Calu3 (cell line): Measurements from ENCODE around the gene TEDC1. TPM values are rescaled to one million over a fixed set of nuclear protein-coding genes. Genes with fewer than 3 reads are reported as not detected.

Experiments
- BruUV-seq: library from RNA; stranded (reverse); fragments of 400-500 nt; replicated peaks from 2 replicates; lab custom pipeline; 2021; lab: Mats Ljungman, UMichigan
- CTCF ChIA-PET: fragments of 300-600 bp; sonication (Branson Sonifier 250); formaldehyde crosslinking; loops from one replicate; lab custom pipeline; 2022; ENCODE audit warnings: antibody characterized with exemption; lab: Charles Lee
- DNase-seq: peaks from one replicate; pipeline ENCODE4 v3.0.0; 2022
- H3K27ac Mint-ChIP-seq: one replicate; pipeline ENCODE4 v1.8.0; 2022; ENCODE audit warnings: mixed read lengths; ENCODE audit not compliant: unreplicated experiment
- H3K27me3 Mint-ChIP-seq: one replicate; pipeline ENCODE4 v1.8.0; 2022; ENCODE audit warnings: mixed read lengths; ENCODE audit not compliant: unreplicated experiment
- H3K36me3 Mint-ChIP-seq: one replicate; pipeline ENCODE4 v1.8.0; 2022; ENCODE audit warnings: mild to moderate bottlenecking, moderate library complexity, mixed read lengths; ENCODE audit not compliant: insufficient read depth, unreplicated experiment
- H3K4me1 Mint-ChIP-seq: one replicate; pipeline ENCODE4 v1.8.0; 2022; ENCODE audit warnings: mild to moderate bottlenecking, low read depth, mixed read lengths; ENCODE audit not compliant: unreplicated experiment
- H3K4me3 Mint-ChIP-seq: one replicate; pipeline ENCODE4 v1.8.0; 2022; ENCODE audit warnings: mild to moderate bottlenecking, low read depth, moderate library complexity, mixed read lengths; ENCODE audit not compliant: unreplicated experiment
- H3K9me3 Mint-ChIP-seq: one replicate; pipeline ENCODE4 v1.8.0; 2022; ENCODE audit warnings: low read depth, mixed read lengths; ENCODE audit not compliant: unreplicated experiment
- CTCF ChIP-seq: fragments of 200-600 bp; IDR thresholded peaks from one replicate; pipeline ENCODE4 v1.8.0; 2022; ENCODE audit warnings: antibody characterized with exemption; ENCODE audit not compliant: unreplicated experiment
- intact Hi-C: fragments of 100-400 bp; cut with micrococcal nuclease; formaldehyde crosslinking; loops from one replicate; pipeline ENCODE4 v1.10.0; 2022; ENCODE audit not compliant: unreplicated experiment
- total RNA-seq: library from RNA; stranded (reverse); gene quantifications from 2 replicates; pipeline ENCODE4 v1.2.3, GENCODE V29; 2022

Gene TEDC1
- total RNA-seq, 1 experiment from 2014 or later, result 33.7 TPM

- Mint-ChIP-seq H3K27ac (no peak overlapping the region), H3K27me3 (no peaks in the 10 kb centered on the region), H3K36me3 (peaks cover 35% of the 10 kb centered on the region), H3K4me1 (no peaks in the 10 kb centered on the region), H3K4me3 (no peak overlapping the region), H3K9me3 (no peaks in the 10 kb centered on the region)
- DNase-seq, result no peak
- TF ChIP-seq CTCF, result no peak
- no TSS peak for BruUV-seq
- CTCF ChIA-PET, result no interaction called here
- intact Hi-C loops, result no loop called here
Measured at GRCh38 chr14:105445290-105445689, 45.8 kb upstream of the TEDC1 start.

GRCh38 chr14:105445901-105446845 lies 44.9 kb upstream of the TEDC1 start:
- Mint-ChIP-seq H3K36me3 (peaks cover 31% of the 10 kb centered on the region), H3K9me3 (no peaks in the 10 kb centered on the region), H3K27ac (no peak overlapping the region), H3K4me3 (no peak overlapping the region), H3K4me1 (no peaks in the 10 kb centered on the region), H3K27me3 (no peaks in the 10 kb centered on the region)
- intact Hi-C loops, result no loop called here
- CTCF ChIA-PET, result no interaction called here
- TF ChIP-seq CTCF, result no peak
- no peak for DNase-seq
- no TSS peak for BruUV-seq

GRCh38 chr14:105446971-105447370 lies 44.1 kb upstream of the TEDC1 start:
- Mint-ChIP-seq H3K27ac (no peak overlapping the region), H3K36me3 (peaks cover 25% of the 10 kb centered on the region), H3K27me3 (no peaks in the 10 kb centered on the region), H3K9me3 (no peaks in the 10 kb centered on the region), H3K4me3 (no peak overlapping the region), H3K4me1 (no peaks in the 10 kb centered on the region)
- BruUV-seq, result no TSS peak
- no peak for DNase-seq
- intact Hi-C loops, result no loop called here
- CTCF ChIA-PET, result no interaction called here
- TF ChIP-seq CTCF, result no peak

- Mint-ChIP-seq H3K9me3 (no peaks in the 10 kb centered on the region), H3K36me3 (peaks cover 20% of the 10 kb centered on the region), H3K27ac (no peak overlapping the region), H3K4me1 (no peaks in the 10 kb centered on the region), H3K4me3 (no peak overlapping the region), H3K27me3 (no peaks in the 10 kb centered on the region)
- no peak for DNase-seq
- no TSS peak for BruUV-seq
- intact Hi-C loops, result no loop called here
- CTCF ChIA-PET, result interaction anchor here (0.8 kb wide), 1 partner anchor 24 kb away, joined by 3 read pairs; no protein-coding TSS in a partner anchor
- no peak for TF ChIP-seq CTCF
Measured at GRCh38 chr14:105447651-105448640, 43.1 kb upstream of the TEDC1 start.
